Renal cortex interstitium (tissue), 11 donors: ENCODE results near the gene PNPLA2. TPM values are rescaled to one million over a fixed set of nuclear protein-coding genes. Genes with fewer than 3 reads are reported as not detected.
A peak's percentile ranks its signal among the peaks of the same experiment; 100 is the strongest.

Experiments
- DNase-seq, 11 donors: peaks; one replicate each; pipeline ENCODE4 v3.0.0-alpha.2; 2013; ENCODE audit warnings: low read depth in 9 of 11, low spot score in 4 of 11; ENCODE audit errors: extremely low read depth in 1 of 11
- polyA plus RNA-seq, 3 donors: library from polyadenylated mRNA; unstranded; fragments of 120-200 nt; gene quantifications; one replicate each; pipeline ENCODE4 v1.2.1, GENCODE V29; 2013; ENCODE audit not compliant: insufficient read length in 3 of 3

Gene PNPLA2
- polyA plus RNA-seq, 3 donors, result 42.6 to 85.5 (median 65.5) TPM

DNA sequence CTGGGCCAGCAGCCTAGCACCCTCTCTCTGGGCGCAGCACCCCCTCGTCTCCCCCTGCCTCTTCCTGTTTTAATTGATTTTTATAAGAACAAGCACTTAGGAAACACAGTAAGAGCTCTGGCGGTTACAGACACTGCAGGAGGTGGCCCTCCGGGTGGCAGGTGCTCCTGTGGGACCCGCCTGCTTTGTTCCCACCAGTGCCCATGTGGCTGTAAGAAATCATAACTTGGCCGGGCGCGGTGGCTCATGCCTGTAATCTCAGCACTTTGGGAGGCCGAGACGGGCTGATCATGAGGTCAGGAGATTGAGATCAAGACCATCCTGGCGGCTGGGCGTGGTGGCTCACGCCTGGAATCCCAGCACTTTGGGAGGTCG lies 42.4 kb downstream of the PNPLA2 start:
- DNase-seq, result no peak

GRCh38 chr11:862081-862661 lies 43.5 kb downstream of the PNPLA2 start:
- no peak for DNase-seq

DNA sequence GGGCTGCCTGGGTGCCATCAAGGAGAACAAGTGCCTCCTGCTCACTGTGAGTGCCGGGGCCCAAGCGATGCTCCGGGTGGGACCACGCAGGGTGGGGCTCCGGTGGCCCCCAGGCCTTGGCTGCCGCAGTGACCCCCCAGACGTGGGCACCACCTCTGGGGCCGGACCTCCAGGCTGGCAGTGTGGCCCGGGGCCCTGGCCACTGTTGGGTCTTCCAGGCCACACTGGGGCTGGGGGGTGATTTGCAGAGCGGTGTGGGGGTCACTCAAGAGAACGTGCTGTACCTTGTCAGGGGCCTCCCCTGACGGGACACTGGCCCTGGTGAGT lies 43.9 kb downstream of the PNPLA2 start:
- no peak for DNase-seq

DNA sequence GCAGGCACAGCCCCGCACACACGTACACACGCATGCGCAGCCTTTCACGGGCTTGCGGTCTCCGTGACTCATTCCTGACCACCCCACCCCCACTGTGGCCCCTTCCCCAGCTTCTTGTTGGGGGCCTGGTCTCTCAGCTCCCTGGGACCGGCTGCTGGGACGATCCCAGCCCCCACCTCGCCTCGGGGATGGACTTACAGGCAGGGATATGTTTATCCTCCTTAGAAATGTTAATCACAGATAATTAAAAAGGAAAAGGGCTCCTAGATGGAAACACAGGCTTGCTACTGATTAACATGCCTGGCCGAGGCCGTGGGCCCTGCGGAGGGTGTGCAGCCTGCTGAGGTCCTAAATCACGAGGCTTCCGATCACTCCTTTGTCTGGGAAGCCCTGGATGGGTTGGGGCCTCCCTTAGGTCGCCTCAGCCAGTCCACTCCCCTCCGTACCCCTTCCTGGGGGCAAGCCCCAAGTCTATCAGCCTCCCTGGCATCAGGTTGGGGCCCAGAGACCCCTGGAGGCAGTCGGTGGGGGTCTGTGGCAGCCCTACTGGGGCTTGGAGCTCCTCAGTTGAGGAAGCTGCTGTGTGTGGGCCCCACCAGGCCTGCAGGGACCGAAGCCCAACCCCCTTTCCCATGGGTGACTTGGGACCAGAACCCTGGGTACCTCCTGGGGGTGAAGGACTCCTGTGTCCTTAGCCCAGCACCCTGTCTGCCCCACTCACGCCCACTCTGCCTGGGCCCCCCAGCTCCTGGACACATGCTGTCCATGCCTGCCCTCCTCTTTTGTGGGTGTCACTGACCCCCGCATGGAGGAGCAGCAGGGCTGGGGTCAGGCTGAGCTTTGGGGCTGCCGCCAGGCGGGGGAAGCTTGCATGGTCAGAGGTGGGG lies 44.6 kb downstream of the PNPLA2 start:
- DNase-seq, result peak in 2 of 11 donors; percentile 48 to 57

- no peak for DNase-seq
These were observed 45.5 kb downstream of the PNPLA2 start for GRCh38 chr11:863910-864827.

DNA sequence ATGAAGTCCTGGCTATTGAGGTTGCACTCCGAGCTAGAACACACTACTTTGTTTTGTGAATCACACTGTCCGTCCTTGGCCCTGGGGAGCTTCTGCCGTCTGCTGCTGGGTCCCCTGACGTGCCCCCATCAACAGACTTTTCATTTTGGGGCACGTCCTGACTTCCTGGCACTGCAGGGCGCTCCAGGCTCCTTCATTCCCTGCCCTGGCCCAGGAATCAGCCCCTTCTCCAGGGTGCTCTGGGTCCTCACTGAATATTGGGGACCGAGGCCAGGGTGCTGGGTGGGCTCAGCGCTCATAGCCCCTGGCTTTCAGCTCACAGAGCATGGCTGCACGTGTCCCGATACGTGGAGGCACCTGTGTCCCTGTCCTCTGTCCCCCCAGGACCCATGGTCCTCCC lies 46.2 kb downstream of the PNPLA2 start:
- no peak for DNase-seq

DNA sequence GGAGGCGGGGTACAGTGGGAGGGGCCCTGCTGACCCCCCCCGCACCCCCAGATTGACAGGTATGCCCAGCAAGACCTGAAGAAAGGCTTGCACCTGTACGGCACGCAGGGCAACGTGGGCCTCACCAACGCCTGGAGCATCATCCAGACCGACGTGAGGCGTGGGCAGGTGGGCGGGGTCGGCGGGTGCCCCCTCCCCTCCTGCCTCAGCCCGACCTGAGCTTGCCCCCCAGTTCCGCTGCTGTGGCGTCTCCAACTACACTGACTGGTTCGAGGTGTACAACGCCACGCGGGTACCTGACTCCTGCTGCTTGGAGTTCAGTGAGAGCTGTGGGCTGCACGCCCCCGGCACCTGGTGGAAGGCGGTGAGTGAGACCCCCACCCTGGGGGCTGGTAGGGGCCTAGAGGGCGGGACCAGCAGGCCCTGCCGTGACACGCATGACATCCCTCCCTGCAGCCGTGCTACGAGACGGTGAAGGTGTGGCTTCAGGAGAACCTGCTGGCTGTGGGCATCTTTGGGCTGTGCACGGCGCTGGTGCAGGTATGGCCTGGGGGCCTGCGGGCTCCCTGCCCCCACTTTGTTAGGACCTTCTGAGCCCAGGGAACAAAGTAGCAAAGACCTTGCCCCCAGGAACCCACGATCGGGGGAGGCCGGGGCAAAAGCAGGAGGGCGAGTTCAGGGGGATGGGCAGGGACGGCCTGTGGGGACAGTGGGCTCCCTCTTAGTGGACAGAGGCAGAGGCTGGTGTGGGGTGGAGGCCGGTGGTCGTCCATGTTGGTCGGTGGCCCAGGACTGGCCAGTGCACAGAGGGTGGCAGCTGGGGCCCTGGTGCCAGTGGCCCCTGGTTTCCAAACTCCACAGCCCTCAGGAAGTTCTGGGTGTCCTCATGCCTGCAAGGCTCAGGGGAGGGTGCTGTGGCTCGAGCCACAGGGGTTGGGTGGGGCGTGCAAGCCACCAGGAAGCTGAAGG lies 47.0 kb downstream of the PNPLA2 start:
- no peak for DNase-seq

- no peak for DNase-seq
These were observed 47.8 kb downstream of the PNPLA2 start for GRCh38 chr11:866481-866880.

DNA sequence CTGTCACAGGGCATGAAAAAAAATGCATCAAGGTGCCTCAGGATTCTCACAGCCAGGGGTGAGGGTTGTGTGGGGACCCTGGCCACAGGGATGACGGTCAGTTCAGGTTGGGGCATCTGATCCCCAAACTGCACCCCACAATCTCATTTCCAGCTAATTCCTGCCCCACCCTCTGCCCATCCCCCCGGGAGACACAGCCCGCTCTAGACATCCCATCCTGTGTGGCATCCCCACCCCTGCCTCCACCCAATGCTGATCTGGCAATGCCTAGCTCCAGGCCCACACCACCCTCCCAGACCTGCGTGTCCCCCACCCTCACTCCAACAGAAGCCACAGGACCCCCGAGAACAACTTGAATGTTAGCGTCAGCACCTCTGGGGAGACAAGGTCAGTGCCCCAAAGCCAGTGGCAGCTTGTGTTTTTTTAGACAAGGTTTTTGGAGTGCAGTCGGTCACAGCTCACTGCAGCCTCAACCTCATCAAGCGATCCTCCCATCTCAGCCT lies 49.2 kb downstream of the PNPLA2 start:
- no peak for DNase-seq

- DNase-seq, result no peak
These were observed 49.7 kb downstream of the PNPLA2 start for GRCh38 chr11:868394-868793.

GRCh38 chr11:868802-869201 lies 50.1 kb downstream of the PNPLA2 start:
- no peak for DNase-seq

GRCh38 chr11:869399-870126 lies 50.8 kb downstream of the PNPLA2 start:
- DNase-seq, result no peak

GRCh38 chr11:870127-870413 lies 51.4 kb downstream of the PNPLA2 start:
- DNase-seq, result no peak

GRCh38 chr11:870418-870817 lies 51.7 kb downstream of the PNPLA2 start:
- no peak for DNase-seq

DNA sequence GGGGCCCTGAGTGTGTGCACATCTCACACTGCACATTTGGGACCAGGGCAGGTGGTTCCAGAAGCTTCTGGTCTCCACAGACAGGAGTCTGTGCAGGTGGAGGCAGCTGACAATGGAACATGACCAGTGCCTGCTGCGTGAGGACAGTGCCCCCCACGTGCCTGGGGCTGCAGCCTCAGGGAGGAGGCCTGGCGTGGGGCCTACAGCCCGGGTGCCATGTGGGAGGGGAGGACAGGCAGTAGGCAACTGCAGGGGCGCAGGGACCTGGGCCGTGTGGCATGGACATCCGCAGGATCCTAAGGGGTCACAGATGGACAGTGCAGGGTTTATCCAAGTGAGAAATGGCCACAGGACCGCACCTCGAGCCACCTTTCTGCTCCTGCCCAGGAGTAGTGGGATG lies 52.8 kb downstream of the PNPLA2 start:
- DNase-seq, result no peak

GRCh38 chr11:872799-873198 lies 54.1 kb downstream of the PNPLA2 start:
- DNase-seq, result no peak

- peak in 1 of 11 donors; percentile 51 for DNase-seq
These were observed 55.0 kb downstream of the PNPLA2 start for GRCh38 chr11:873706-874105.
